ENCODE measurements around the gene ADAM8. TPM values are rescaled to one million over a fixed set of nuclear protein-coding genes. Genes with fewer than 3 reads are reported as not detected.

The ADAM8 gene
- total RNA-seq, 2 donors from 2014 or later: 0.82 to 1.5 TPM

- no peak overlapping the region for H3K27ac ChIP-seq
- no peak overlapping the region for H3K4me3 ChIP-seq
- H3K4me1 ChIP-seq: peaks cover 0 to 27% of the 10 kb centered on the region in 2 donors
- H3K27me3 ChIP-seq: peaks cover 6 to 25% of the 10 kb centered on the region in 2 donors
- no peak for TF ChIP-seq CTCF (IDR thresholded peaks at IDR 0.05)
- H3K36me3 ChIP-seq: no peaks in the 10 kb centered on the region
- H3K9me3 ChIP-seq: no peaks in the 10 kb centered on the region
- DNase-seq (ENCODE audit: low spot score): no peak
Observed at GRCh38 chr10:133231946-133232574, 44.6 kb downstream of the ADAM8 start.

GRCh38 chr10:133231244-133231945, 45.3 kb downstream of the ADAM8 start:
- peaks cover 0 to 20% of the 10 kb centered on the region in 2 donors for H3K4me1 ChIP-seq
- no peak overlapping the region for H3K27ac ChIP-seq
- DNase-seq (ENCODE audit: low spot score): no peak
- H3K9me3 ChIP-seq: no peaks in the 10 kb centered on the region
- H3K4me3 ChIP-seq: no peak overlapping the region
- peaks cover 5 to 19% of the 10 kb centered on the region in 2 donors for H3K27me3 ChIP-seq
- TF ChIP-seq CTCF (IDR thresholded peaks at IDR 0.05): no peak
- no peaks in the 10 kb centered on the region for H3K36me3 ChIP-seq

GRCh38 chr10:133230387-133231195, 46.1 kb downstream of the ADAM8 start:
- no peaks in the 10 kb centered on the region for H3K36me3 ChIP-seq
- no peaks in the 10 kb centered on the region for H3K9me3 ChIP-seq
- H3K4me1 ChIP-seq: peaks cover 0 to 12% of the 10 kb centered on the region in 2 donors
- peak overlapping the region in 1 of 2 donors; percentile 29 for H3K4me3 ChIP-seq
- H3K27ac ChIP-seq: no peak overlapping the region
- DNase-seq (ENCODE audit: low spot score): no peak
- no peak for TF ChIP-seq CTCF (IDR thresholded peaks at IDR 0.05)
- peaks cover 0 to 15% of the 10 kb centered on the region in 2 donors for H3K27me3 ChIP-seq

GRCh38 chr10:133230044-133230361, 46.7 kb downstream of the ADAM8 start, which contains the start of gene UTF1:
Gene UTF1, plus strand, starts transcription at chr10:133230217. Its CDS starts 72 bp downstream, at chr10:133230289.
- Histone ChIP-seq H3K9me3 (no peaks in the 10 kb centered on the region), H3K36me3 (no peaks in the 10 kb centered on the region), H3K27ac (no peak within 1 kb of the TSS), H3K27me3 (peaks cover 0 to 15% of the 10 kb centered on the region in 2 donors), H3K4me1 (peaks cover 0 to 7% of the 10 kb centered on the region in 2 donors), H3K4me3 (peak within 1 kb of the TSS in 1 of 2 donors; percentile 29)
- TF ChIP-seq CTCF (IDR thresholded peaks at IDR 0.05): no peak
- DNase-seq (ENCODE audit: low spot score): no peak

- Histone ChIP-seq H3K9me3 (no peaks in the 10 kb centered on the region), H3K27ac (no peak overlapping the region), H3K27me3 (peaks cover 0 to 15% of the 10 kb centered on the region in 2 donors), H3K4me1 (peaks cover 0 to 7% of the 10 kb centered on the region in 2 donors), H3K4me3 (no peak overlapping the region), H3K36me3 (no peaks in the 10 kb centered on the region)
- DNase-seq (ENCODE audit: low spot score): no peak
- no peak for TF ChIP-seq CTCF (IDR thresholded peaks at IDR 0.05)
Observed at GRCh38 chr10:133229265-133230043, 47.2 kb downstream of the ADAM8 start.
